HG03571 (cell line): ENCODE results near the gene DNAJC5.
"Not testable (repeated sequence)": the region's sequence is repeated elsewhere in the genome, so short reads cannot be mapped to it uniquely, and the experiment has no call there.

Source experiments
- ATAC-seq: cut with Tn5 transposase; IDR thresholded peaks from one replicate; pipeline ENCODE4 v1.9.1; 2021; ENCODE audit not compliant: unreplicated experiment

DNAJC5 gene

DNA sequence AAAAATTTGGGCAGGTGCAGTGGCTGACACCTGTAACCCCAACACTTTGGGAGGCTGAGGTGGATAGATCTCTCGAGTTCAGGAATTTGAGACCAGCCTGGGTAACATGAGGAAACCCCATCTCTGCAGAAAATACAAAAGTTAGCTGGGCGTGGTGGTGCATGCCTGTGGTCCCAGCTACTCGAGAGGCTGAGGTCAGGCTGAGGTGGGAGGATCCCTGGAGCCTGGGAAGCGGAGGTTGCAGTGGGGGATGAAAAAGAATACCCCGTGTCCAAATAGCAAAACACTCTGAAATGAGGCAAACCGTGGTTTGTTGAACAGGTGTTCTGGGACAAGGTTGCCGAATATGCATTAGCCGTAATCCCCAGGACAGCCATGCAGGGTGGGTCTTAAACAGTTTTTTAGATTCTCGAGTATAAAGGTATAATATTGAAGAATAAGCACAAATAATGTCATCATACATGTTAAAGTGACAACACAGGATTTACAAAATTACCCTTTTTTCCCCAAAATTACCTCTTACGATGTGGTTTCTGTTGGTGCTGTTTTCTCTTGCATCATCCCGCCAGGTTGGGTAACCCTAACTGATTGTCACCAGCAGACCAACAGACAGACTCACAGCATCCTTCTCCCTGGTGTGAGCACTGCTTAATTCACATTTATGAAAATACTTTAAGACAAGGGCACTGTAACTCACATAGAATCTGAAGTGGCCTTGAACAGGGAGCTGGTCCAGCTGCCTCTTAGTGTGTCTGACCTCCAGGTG is 9.1 kb downstream of the DNAJC5 start:
- ATAC-seq = no peak

- no peak for ATAC-seq
These were observed 13.2 kb downstream of the DNAJC5 start for GRCh38 chr20:63908008-63908682.

- ATAC-seq = no peak
These were observed 16.2 kb downstream of the DNAJC5 start for GRCh38 chr20:63911176-63911575.

DNA sequence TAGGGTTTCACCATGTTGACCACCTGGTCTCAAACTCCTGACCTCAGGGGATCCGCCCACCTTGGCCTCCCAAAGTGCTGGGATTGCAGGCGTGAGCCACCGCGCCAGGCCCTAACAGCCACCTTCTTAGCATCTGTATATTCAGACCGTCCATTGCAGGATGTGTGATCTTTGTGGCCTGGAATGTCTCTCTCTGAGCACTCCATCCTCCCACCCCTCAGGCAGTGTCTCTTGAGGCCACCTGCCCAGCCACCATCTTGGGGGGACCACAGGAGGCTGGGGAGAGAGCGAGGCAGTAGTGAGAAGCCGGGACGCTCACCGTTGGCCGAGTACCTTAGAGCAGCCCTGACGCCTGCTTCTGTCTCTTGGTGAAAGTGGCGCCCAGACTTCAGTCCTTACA is 18.8 kb downstream of the DNAJC5 start:
- ATAC-seq = no peak

GRCh38 chr20:63915471-63915870 is 20.5 kb downstream of the DNAJC5 start:
- ATAC-seq = no peak

DNA sequence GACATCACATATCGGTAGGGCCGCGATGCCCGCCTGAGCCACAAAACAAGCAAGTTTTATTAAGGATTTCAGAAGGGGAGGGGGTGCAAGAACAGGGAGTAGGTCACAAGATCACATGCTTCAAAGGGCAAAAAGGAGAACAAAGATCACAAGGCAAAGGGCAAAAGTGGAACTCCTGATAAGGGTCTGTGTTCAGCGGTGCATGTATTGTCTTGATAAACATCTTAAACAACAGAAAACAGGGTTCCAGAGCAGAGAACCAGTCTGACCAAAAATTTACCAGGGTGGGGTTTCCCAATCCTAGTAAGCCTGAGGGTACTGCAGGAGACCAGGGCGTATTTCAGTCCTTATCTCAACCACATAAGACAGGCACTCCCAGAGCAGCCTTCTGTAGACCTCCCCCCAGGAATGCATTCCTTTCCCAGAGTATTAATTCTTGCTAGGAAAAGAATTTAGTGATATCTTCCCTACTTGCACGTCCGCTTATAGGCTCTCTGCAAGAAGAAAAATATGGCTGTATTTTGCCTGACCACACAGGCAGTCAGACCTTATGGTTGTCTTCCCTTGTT is 21.5 kb downstream of the DNAJC5 start:
- not testable (repeated sequence) for ATAC-seq

DNA sequence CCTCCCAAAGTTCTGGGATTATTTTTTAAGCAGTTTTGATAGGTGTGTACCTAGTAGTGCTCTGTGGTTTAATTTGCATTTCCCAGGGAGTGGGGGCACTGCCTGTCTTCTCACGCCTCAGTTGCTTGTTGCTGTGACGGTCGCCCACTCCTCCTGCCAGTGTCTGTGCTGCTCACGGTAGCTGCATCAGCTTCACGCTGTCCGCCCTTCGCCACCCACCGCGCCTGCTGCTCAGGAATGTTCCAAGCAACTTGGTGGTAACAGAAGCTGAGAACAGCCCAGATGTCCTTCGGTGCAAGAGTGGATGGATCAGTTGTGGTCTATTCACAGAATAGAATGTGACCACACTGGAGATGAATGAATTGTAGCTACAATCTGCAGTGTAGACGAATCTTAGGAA is 22.9 kb downstream of the DNAJC5 start:
- ATAC-seq = no peak

GRCh38 chr20:63919130-63919529 is 24.2 kb downstream of the DNAJC5 start:
- no peak for ATAC-seq

DNA sequence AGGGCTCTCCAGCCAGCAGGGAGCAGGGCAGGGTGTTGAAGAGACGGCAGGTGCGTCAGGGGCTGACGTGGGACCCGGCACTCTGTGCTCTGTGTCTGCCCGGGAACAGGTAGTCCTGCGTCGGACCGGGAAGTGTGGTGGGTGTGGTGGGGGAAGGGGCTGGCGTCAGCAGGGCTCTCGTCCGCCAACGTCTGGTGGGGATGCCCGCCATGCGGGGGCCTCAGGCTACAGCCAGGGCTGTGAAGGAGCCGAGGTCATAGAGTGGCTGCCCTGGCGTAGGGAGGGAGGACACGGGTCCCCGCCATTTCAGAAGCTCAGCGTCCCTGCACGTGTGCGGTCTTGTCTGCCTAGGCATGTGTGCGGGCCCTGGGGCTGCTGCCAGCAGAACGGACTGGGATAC is 25.3 kb downstream of the DNAJC5 start:
- ATAC-seq = no peak

- no peak for ATAC-seq
These were observed 28.7 kb downstream of the DNAJC5 start for GRCh38 chr20:63923651-63924050.

- ATAC-seq = no peak
These were observed 29.3 kb downstream of the DNAJC5 start for GRCh38 chr20:63924241-63924640.

DNA sequence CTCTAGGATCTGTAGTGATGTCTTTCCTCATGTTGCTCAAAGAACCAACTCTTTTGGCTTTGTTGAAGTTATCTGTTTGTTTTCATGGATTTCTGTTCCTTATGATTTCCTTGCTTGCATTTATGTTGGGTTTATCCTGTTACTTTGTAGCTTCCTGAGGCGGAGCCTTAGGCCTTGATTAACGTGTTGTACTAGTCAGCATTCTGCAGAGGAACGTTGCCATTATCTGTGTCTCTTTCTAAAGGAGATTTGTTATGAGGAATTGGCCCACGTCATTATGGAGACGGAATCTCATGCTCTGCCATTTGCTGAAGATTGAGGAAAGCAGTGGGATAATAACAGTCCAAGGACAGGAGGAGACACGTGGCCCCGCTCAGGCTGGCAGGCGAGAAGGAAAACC is 31.4 kb downstream of the DNAJC5 start:
- no peak for ATAC-seq

DNA sequence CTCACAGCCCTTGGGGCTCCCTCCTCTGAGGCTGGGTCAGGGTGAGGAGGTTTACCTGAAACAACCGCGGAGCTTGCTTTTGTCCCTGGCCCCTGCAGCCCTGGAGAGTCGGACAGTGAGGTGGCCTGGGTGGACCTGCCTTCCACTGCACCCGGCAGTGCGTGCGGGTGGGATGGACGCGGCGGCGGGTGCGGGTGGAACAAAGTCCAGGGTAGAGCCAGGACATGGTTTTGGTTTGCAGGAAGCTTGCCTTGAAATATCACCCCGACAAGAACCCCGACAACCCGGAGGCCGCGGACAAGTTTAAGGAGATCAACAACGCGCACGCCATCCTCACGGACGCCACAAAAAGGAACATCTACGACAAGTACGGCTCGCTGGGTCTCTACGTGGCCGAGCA is 34.1 kb downstream of the DNAJC5 start:
- no peak for ATAC-seq

- not testable (repeated sequence) for ATAC-seq
These were observed 34.6 kb downstream of the DNAJC5 start for GRCh38 chr20:63929473-63929883.

- ATAC-seq = no peak
These were observed 36.1 kb downstream of the DNAJC5 start for GRCh38 chr20:63930971-63931553.

DNA sequence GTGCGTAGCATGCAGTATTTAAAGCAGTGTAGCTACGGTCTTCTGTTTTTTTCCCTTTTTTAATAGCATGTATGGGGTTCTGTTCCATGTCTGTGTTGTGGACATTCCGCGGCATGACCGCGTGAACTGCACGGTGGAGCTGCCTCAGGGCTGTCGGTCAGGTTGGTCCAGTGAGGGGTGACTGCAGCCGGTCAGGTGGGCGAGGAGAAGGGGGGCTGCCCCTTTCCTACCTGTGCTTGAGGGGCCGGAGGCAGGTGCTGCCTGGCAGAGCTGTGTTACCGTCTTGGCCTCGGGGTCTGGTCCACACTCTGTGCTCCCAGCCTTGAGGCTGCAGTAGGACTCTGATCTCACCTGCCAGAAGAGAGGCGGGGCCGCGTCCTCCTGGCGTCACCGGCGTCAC is 36.8 kb downstream of the DNAJC5 start:
- no peak for ATAC-seq

DNA sequence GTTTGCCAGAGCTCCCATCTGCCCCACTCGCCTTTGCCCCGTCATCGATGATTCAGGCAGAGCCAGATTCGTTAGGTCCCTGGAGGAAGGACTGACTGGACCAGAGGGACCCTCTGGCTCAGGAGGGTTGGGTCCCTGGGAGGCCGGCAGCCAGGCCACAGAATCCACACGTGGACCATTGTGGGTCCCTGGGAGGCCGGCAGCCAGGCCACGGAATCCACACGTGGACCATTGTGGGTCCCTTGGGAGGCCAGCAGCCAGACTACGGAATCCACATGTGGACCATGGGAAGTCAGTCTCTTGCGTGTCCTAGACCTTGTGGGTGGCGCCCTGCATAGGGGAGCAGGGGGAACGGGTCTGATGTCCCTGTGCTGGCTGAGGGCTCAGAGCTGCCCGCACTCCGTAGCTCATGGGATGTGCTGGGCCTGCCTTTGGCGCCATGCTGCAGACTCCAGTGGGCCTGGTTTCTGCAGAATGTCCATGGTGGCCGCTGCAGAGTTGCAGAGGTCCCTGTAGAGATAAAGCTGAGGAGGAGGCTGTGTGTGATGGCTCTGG is 37.8 kb downstream of the DNAJC5 start:
- no peak for ATAC-seq

DNA sequence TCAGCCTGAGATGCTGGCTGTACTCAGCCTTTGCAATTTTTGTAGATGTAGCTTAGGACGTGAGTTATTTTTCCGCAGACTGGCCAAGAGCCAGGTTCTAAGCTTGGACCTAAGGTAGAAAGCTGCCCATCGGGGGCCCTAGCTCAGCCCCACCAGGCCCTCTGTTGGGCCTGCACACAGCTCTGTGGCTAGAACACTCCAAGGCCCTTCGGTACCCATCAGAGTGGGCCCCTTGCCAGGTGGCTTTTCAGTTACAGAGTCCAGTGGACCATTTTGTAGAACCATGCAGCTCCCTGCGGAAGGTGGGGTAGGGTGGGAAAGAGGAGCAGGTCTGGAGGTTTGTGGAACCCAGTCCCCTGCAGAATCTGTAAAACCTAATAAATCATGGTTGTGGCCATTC is 38.7 kb downstream of the DNAJC5 start:
- ATAC-seq = no peak

- no peak for ATAC-seq
These were observed 39.5 kb downstream of the DNAJC5 start for GRCh38 chr20:63934271-63935068.

DNA sequence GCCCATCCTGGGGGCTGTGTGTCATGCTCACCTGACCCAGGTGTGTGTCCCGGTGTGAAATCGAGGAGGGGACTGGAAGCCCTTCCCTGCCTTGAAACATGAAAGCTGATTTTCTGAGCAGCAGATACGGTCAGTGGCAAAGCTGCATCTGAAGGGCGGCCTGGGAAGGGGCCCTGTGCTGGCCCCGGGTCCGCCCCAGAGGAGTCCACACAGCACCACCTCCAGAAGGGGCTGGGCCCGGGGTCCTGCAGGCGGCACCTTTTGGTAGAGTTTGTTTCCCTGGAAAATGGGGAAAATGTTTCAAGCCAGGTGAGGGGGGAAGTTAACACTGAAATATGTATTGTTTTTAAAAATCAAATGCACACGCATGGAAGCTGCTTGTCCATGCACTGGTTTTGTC is 40.5 kb downstream of the DNAJC5 start:
- no peak for ATAC-seq

- no peak for ATAC-seq
These were observed 42.7 kb downstream of the DNAJC5 start for GRCh38 chr20:63937596-63937995.
